Measurements from ENCODE around the gene TRPC4.

TRPC4 gene

GRCh38 chr13:37616131-37616530 lies 253.4 kb downstream of the TRPC4 start:
- Histone ChIP-seq H3K9me3 (no peaks in the 10 kb centered on the region), H3K36me3 (replicated peaks) (no peaks in the 10 kb centered on the region), H3K27me3 (ENCODE audit: low read depth) (no peaks in the 10 kb centered on the region), H3K4me3 (no peak overlapping the region), H3K4me1 (no peaks in the 10 kb centered on the region; the same call in 1 of the 2 replicates)
- DNase-seq (ENCODE audit: low spot score in 2 of 2), result no peak
- in situ Hi-C loops (cut with MboI; ENCODE audit: low sequenced_read_pairs), result loop anchor here (25.0 kb wide), 1 partner anchor 529 kb away; no protein-coding TSS in a partner anchor

- no peaks in the 10 kb centered on the region for H3K9me3 ChIP-seq
- DNase-seq (ENCODE audit: low spot score in 2 of 2), result no peak
- in situ Hi-C loops (cut with MboI; ENCODE audit: low sequenced_read_pairs), result loop anchor here (25.0 kb wide), 1 partner anchor 528 kb away; no protein-coding TSS in a partner anchor
- H3K36me3 ChIP-seq (replicated peaks), result no peaks in the 10 kb centered on the region
- no peaks in the 10 kb centered on the region; the same call in 1 of the 2 replicates for H3K4me1 ChIP-seq
- no peak overlapping the region for H3K4me3 ChIP-seq
- no peaks in the 10 kb centered on the region for H3K27me3 ChIP-seq (ENCODE audit: low read depth)
Observed at GRCh38 chr13:37615276-37615675, 254.3 kb downstream of the TRPC4 start.

DNA sequence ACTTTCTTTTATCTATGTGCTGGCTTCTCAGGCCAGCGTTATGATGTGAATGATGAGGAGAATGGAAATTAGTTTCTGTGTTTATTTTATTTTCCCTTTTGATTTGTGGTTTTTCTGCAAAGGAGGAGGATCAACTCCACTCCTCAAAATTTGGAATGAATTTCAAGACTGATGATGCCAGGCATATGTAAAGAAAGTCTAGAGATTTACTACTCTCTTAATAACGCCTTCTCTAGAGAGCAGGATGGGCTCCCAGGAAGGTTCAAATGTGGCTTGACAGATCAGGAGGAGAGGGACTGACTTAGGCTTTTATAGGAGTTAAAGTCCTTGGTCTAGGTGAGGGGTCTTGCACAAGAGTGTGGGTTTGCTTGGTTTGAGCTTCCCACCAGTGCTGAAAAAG lies 255.9 kb downstream of the TRPC4 start:
- DNase-seq (ENCODE audit: low spot score in 2 of 2), result no peak
- Histone ChIP-seq H3K36me3 (replicated peaks) (no peaks in the 10 kb centered on the region), H3K27me3 (ENCODE audit: low read depth) (no peaks in the 10 kb centered on the region), H3K9me3 (no peaks in the 10 kb centered on the region), H3K4me3 (no peak overlapping the region), H3K4me1 (peaks cover 7% of the 10 kb centered on the region)
- in situ Hi-C loops (cut with MboI; ENCODE audit: low sequenced_read_pairs), result loop anchor here (25.0 kb wide), 1 partner anchor 526 kb away; no protein-coding TSS in a partner anchor

DNA sequence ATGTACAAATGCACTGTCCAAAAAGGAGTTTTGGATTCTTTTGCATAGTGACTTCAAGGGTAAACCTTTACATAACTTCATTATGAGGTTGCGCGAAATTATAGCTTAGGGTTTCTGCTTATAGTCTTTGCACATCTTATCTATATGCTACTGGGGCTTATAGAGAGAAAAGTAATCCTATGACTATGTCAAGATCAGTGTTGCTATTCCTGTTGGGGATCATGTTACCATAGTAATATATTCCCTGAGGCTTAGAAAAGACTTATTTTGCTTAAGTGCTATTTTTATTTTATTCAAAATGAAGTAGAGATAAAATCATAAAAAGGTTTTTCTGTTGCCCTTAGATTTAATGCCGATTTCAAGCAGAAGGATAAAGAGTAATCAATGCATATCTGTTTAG lies 256.3 kb downstream of the TRPC4 start:
- Histone ChIP-seq H3K4me1 (peaks cover 7% of the 10 kb centered on the region; the same call in 1 of the 2 replicates), H3K36me3 (replicated peaks) (no peaks in the 10 kb centered on the region), H3K9me3 (no peaks in the 10 kb centered on the region), H3K4me3 (no peak overlapping the region), H3K27me3 (ENCODE audit: low read depth) (no peaks in the 10 kb centered on the region)
- DNase-seq (ENCODE audit: low spot score in 2 of 2), result no peak
- in situ Hi-C loops (cut with MboI; ENCODE audit: low sequenced_read_pairs), result loop anchor here (25.0 kb wide), 1 partner anchor 526 kb away; no protein-coding TSS in a partner anchor

- no peak overlapping the region for H3K4me3 ChIP-seq
- in situ Hi-C loops (cut with MboI; ENCODE audit: low sequenced_read_pairs), result loop anchor here (25.0 kb wide), 1 partner anchor 522 kb away; no protein-coding TSS in a partner anchor
- peaks cover 3% of the 10 kb centered on the region; the same call in 1 of the 2 replicates for H3K27me3 ChIP-seq (ENCODE audit: low read depth)
- H3K9me3 ChIP-seq, result no peaks in the 10 kb centered on the region
- no peak for DNase-seq (ENCODE audit: low spot score in 2 of 2)
- no peaks in the 10 kb centered on the region for H3K36me3 ChIP-seq (replicated peaks)
- peaks cover 7% of the 10 kb centered on the region; the same call in 1 of the 2 replicates for H3K4me1 ChIP-seq
Observed at GRCh38 chr13:37608750-37609339, 260.7 kb downstream of the TRPC4 start.

DNA sequence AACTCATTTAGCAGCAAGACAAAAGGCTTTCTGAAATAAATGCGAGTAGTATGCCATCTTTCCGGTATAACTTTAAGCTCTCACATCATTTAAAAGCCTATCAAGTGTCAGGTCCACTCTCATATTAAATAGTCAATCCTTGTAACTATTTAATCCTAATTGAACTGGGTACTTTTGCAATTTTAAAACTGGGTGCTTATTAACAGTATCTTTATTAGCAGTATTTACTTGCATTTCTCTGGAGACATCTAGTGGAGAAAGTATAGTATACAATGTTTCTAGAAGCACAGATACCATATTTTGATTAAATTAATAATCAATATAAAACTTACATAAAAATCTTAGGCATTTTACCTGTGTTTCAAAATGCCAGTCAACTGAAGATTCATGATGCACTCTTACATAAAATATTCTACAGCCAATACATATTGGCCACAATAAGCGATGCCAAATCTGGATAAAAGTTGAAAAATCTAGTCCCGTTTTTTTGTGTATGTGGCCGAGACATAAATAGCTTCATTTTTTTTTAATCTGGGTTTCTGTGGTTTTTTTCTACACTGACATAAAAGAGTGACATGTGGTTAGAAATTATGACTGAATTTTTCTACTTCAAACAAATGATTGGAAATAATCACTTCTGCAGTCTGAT lies 266.7 kb downstream of the TRPC4 start:
- no peaks in the 10 kb centered on the region for H3K9me3 ChIP-seq
- in situ Hi-C loops (cut with MboI; ENCODE audit: low sequenced_read_pairs), result loop anchor here (25.0 kb wide), 1 partner anchor 516 kb away; no protein-coding TSS in a partner anchor
- DNase-seq (ENCODE audit: low spot score in 2 of 2), result peak in 1 of 2 experiments; percentile 52
- H3K27me3 ChIP-seq (ENCODE audit: low read depth), result peaks cover 5% of the 10 kb centered on the region; the same call in 1 of the 2 replicates
- H3K4me3 ChIP-seq, result no peak overlapping the region
- H3K4me1 ChIP-seq, result peaks cover 25% of the 10 kb centered on the region
- no peaks in the 10 kb centered on the region for H3K36me3 ChIP-seq (replicated peaks)

DNA sequence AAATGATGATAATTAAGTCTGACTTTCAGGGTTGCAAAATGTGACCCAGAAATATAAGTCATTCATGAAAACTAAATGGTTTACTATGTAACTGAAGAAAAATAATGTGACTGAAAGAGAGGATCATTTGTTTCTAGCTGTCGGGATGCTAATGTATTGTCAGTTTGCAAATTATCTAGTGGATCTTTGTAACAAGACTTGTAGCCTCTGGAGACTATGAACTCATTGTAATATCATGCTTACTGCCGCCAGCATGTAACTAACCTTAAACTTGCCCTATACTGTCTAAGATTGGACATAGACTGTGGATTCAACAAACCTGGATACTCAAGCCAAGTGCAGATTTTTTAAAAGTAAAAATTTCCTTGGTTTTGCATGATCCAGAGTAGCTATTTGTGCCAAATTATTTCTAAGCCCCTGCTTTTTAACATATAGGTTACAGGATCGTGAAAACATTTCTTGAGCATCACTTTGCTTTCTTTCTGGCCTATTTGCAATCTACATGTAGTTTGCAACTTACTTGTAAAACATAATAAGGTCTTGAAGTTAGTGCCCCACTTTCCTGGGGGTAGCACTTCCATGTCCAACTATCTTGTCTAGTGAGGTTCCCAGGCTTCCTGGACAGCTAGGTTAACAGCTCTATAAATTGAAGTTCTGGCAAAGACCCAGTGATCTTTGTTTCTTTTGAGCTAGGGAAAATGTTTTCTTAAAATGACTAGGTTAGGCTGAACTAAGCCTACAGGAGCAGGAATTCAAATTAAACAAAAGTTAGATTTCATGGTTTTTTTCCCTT lies 267.7 kb downstream of the TRPC4 start:
- Histone ChIP-seq H3K27me3 (ENCODE audit: low read depth) (peaks cover 5% of the 10 kb centered on the region; the same call in 1 of the 2 replicates), H3K4me3 (no peak overlapping the region), H3K4me1 (peaks cover 29% of the 10 kb centered on the region), H3K9me3 (no peaks in the 10 kb centered on the region), H3K36me3 (replicated peaks) (no peaks in the 10 kb centered on the region)
- DNase-seq (ENCODE audit: low spot score in 2 of 2), result no peak
- in situ Hi-C loops (cut with MboI; ENCODE audit: low sequenced_read_pairs), result loop anchor here (25.0 kb wide), 1 partner anchor 515 kb away; no protein-coding TSS in a partner anchor

GRCh38 chr13:37599519-37599918 lies 270.1 kb downstream of the TRPC4 start:
- peaks cover 4% of the 10 kb centered on the region; the same call in 1 of the 2 replicates for H3K27me3 ChIP-seq (ENCODE audit: low read depth)
- DNase-seq (ENCODE audit: low spot score in 2 of 2), result peak in 1 of 2 experiments; percentile 16
- in situ Hi-C loops (cut with MboI; ENCODE audit: low sequenced_read_pairs), result no loop called here
- no peaks in the 10 kb centered on the region for H3K9me3 ChIP-seq
- no peaks in the 10 kb centered on the region for H3K36me3 ChIP-seq (replicated peaks)
- H3K4me3 ChIP-seq, result no peak overlapping the region
- peaks cover 38% of the 10 kb centered on the region for H3K4me1 ChIP-seq

- H3K27me3 ChIP-seq (ENCODE audit: low read depth), result peaks cover under 1% of the 10 kb centered on the region; the same call in 1 of the 2 replicates
- peaks cover 39% of the 10 kb centered on the region for H3K4me1 ChIP-seq
- no peaks in the 10 kb centered on the region for H3K9me3 ChIP-seq
- H3K4me3 ChIP-seq, result no peak within 1 kb of the TSS
- H3K36me3 ChIP-seq (replicated peaks), result no peaks in the 10 kb centered on the region
- DNase-seq (ENCODE audit: low spot score in 2 of 2), result peak in 1 of 2 experiments; percentile 12
- in situ Hi-C loops (cut with MboI; ENCODE audit: low sequenced_read_pairs), result no loop called here
Observed at GRCh38 chr13:37598597-37598996, 271.0 kb downstream of the TRPC4 start, which contains the start of gene POSTN. TSS of gene POSTN (minus strand) at chr13:37598768. CDS start at chr13:37598726, 42 bp downstream.

DNA sequence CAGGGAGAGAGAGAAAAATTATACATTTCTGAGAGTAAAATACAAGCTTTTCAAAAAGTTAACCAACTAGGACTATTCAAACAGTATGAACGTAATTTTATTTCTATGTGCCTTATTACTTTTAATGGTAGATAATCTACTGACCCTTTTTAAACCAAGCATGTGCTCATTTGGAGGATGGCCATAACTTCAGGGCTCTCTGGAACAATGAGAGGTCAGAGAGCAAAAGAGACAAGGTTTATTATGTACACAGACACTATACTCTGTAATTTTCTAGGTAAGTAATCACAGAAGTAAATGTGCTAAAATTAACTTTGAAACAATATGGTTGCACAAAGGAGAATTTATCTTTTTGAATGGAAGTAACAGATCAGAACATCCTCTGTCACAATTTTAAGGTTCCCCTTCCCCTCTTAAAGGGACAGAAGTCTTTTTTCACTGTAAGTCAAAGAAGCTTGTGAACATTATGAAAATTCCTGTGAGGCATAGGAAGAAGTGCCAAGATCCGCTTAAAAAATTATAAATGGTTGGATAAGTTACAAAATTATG lies 272.0 kb downstream of the TRPC4 start:
- Histone ChIP-seq H3K4me1 (peaks cover 39% of the 10 kb centered on the region), H3K27me3 (ENCODE audit: low read depth) (no peaks in the 10 kb centered on the region), H3K9me3 (no peaks in the 10 kb centered on the region), H3K36me3 (replicated peaks) (no peaks in the 10 kb centered on the region), H3K4me3 (no peak overlapping the region)
- in situ Hi-C loops (cut with MboI; ENCODE audit: low sequenced_read_pairs), result no loop called here
- DNase-seq (ENCODE audit: low spot score in 2 of 2), result no peak

- Histone ChIP-seq H3K4me1 (peaks cover 39% of the 10 kb centered on the region), H3K4me3 (no peak overlapping the region), H3K36me3 (replicated peaks) (no peaks in the 10 kb centered on the region), H3K27me3 (ENCODE audit: low read depth) (no peaks in the 10 kb centered on the region), H3K9me3 (no peaks in the 10 kb centered on the region)
- DNase-seq (ENCODE audit: low spot score in 2 of 2), result no peak
- in situ Hi-C loops (cut with MboI; ENCODE audit: low sequenced_read_pairs), result no loop called here
Observed at GRCh38 chr13:37596805-37597204, 272.8 kb downstream of the TRPC4 start.

DNA sequence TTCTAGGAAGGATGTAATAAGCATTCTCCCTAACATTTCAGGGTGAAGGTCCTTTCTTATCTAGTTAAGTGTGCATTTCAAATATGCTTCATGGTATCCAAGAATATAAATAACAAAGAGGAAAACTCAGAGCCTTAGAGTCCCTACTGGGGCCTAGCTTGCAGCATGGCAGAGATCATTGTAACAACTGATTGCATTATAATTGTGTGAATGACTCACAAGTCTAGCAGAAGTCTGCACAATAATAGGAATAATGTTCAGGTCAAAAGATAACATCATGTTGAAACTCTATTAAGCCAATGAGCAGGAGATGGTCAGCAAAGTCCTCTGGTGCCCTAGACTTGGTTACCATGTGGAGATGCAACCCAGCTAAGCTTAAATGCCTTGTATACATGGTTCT lies 274.4 kb downstream of the TRPC4 start:
- no peaks in the 10 kb centered on the region for H3K27me3 ChIP-seq (ENCODE audit: low read depth)
- no peak overlapping the region for H3K4me3 ChIP-seq
- H3K36me3 ChIP-seq (replicated peaks), result no peaks in the 10 kb centered on the region
- DNase-seq (ENCODE audit: low spot score in 2 of 2), result peak; percentile 46 to 93
- H3K9me3 ChIP-seq, result no peaks in the 10 kb centered on the region
- H3K4me1 ChIP-seq, result peaks cover 36% of the 10 kb centered on the region
- in situ Hi-C loops (cut with MboI; ENCODE audit: low sequenced_read_pairs), result no loop called here

DNA sequence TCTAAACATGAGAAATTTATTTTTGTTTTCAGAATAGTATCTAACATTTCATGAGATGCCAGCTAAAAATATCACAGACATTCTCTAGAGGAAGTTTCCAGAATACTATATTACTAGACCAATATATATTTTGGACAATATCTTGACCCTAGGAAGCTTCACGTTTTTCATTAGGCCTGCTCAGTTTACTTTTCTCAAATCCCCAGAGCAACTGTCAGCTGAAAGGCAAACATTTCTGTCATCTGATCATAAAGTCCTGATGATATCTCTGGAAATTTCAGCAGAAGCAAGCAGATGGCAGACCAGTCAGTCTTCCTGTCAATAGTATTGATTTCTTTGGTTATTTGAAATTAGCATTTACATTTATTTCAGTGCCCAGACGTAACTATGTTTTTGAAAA lies 275.0 kb downstream of the TRPC4 start:
- Histone ChIP-seq H3K36me3 (replicated peaks) (no peaks in the 10 kb centered on the region), H3K9me3 (no peaks in the 10 kb centered on the region), H3K27me3 (ENCODE audit: low read depth) (no peaks in the 10 kb centered on the region), H3K4me1 (peaks cover 30% of the 10 kb centered on the region), H3K4me3 (no peak overlapping the region)
- in situ Hi-C loops (cut with MboI; ENCODE audit: low sequenced_read_pairs), result no loop called here
- DNase-seq (ENCODE audit: low spot score in 2 of 2), result no peak
